Esophagus squamous epithelium (tissue), 5 donors: ENCODE results near the gene NCOA1. TPM values are rescaled to one million over a fixed set of nuclear protein-coding genes. Genes with fewer than 3 reads are reported as not detected.

Source experiments
- DNase-seq: peaks from one replicate; lab custom pipeline; 2025; lab: John Stamatoyannopoulos, UW
- H3K27ac ChIP-seq, 4 donors: fragments of 200-600 bp; sonication (generic); one replicate each; pipeline ENCODE4 v1.5.1; 2016 to 2019; ENCODE audit warnings: mild to moderate bottlenecking in 1 of 4
- H3K27me3 ChIP-seq, 4 donors: fragments of 200-600 bp; sonication (generic); 1 replicate in 3 of 4; 2 replicates in 1 of 4; pipeline versions ENCODE4 v1.5.1 to v1.6.0; 2017 to 2021; ENCODE audit warnings: antibody characterized with exemption in 1 of 4
- H3K36me3 ChIP-seq, 3 donors: fragments of 200-600 bp; sonication (generic); one replicate each; pipeline ENCODE4 v1.5.1; 2016 to 2019
- H3K4me1 ChIP-seq, 3 donors: fragments of 200-600 bp; sonication (generic); one replicate each; pipeline ENCODE4 v1.5.1; 2017 to 2019
- H3K4me3 ChIP-seq, 4 donors: fragments of 200-600 bp; sonication (generic); 1 replicate in 3 of 4; 2 replicates in 1 of 4; pipeline ENCODE4 v1.5.1; 2016 to 2019; ENCODE audit warnings: mild to moderate bottlenecking in 2 of 4, moderate library complexity in 1 of 4
- H3K9me3 ChIP-seq, 3 donors: fragments of 200-600 bp; sonication (generic); one replicate each; pipeline ENCODE4 v1.5.1; 2016 to 2019
- POLR2A ChIP-seq, 4 donors: fragments of 450-650 bp; IDR thresholded peaks; one replicate each; pipeline ENCODE4 v1.6.1; 2017; ENCODE audit warnings: antibody characterized with exemption in 4 of 4, mild to moderate bottlenecking in 4 of 4, moderate library complexity in 3 of 4
- WGBS, 2 donors: methylation state at CpG; one replicate each; pipeline ENCODE4 v1.1.5; 2018; 5-methylcytosine and 5-hydroxymethylcytosine counted together
- intact Hi-C: fragments of 100-400 bp; cut with DNase I; formaldehyde crosslinking; loops from one replicate; pipeline ENCODE4 v1.15.0; 2022
- total RNA-seq, 4 donors: library from RNA; depleted of rRNA; stranded (reverse); fragments of >200 nt; gene quantifications; one replicate each; pipeline ENCODE4 v1.1.0, GENCODE V29; 2016
- TF ChIP-seq, protein P1 (sequence below), 6 experiments: fragments of 450-650 bp in 4 of 6; fragments of 200-600 bp in 2 of 6; sonication (generic) in 2 of 6; IDR thresholded peaks; one replicate each; pipeline ENCODE4 v1.5.1; 2016 to 2019; ENCODE audit warnings: antibody characterized with exemption in 6 of 6, mild to moderate bottlenecking in 4 of 6, moderate library complexity in 4 of 6
- donor health status: DM: yes; HTN: yes; CAD: no.

NCOA1 gene
- total RNA-seq, 4 donors from 2014 or later: 21.3 to 45.4 (median 32.9) TPM

DNA sequence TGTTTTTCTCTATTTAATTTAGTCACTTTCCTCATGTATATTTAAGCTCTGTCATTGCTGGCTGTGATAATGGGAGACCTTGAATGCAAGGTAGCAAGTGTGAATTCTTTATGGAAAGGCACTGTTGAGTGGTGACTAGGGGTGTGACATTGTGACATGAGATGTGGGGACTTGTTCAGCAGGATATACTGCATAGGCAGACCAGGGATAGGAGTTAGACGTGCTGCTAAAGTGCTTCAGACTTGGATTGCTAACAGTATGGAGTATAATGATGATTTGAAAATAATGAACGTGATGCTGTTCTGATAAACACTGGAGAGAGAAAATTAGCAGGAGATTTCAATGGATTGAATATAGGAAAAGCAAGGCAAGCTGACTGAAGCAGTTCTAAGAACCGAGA lies 135.1 kb downstream of the NCOA1 start:
- TF ChIP-seq POLR2A (IDR thresholded peaks at IDR 0.05): no peak
- TF ChIP-seq, protein P1, sequence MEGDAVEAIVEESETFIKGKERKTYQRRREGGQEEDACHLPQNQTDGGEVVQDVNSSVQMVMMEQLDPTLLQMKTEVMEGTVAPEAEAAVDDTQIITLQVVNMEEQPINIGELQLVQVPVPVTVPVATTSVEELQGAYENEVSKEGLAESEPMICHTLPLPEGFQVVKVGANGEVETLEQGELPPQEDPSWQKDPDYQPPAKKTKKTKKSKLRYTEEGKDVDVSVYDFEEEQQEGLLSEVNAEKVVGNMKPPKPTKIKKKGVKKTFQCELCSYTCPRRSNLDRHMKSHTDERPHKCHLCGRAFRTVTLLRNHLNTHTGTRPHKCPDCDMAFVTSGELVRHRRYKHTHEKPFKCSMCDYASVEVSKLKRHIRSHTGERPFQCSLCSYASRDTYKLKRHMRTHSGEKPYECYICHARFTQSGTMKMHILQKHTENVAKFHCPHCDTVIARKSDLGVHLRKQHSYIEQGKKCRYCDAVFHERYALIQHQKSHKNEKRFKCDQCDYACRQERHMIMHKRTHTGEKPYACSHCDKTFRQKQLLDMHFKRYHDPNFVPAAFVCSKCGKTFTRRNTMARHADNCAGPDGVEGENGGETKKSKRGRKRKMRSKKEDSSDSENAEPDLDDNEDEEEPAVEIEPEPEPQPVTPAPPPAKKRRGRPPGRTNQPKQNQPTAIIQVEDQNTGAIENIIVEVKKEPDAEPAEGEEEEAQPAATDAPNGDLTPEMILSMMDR (IDR thresholded peaks at IDR 0.05): no peak
- H3K4me1 ChIP-seq: peaks cover 0 to 31% (median 4%) of the 10 kb centered on the region in 3 donors
- intact Hi-C loops: no loop called here
- 76 to 82% methylated on average over 3 of the region's 3 CpGs for WGBS, 2 donors
- no peak overlapping the region for H3K4me3 ChIP-seq
- no peak overlapping the region for H3K27ac ChIP-seq
- DNase-seq: no peak
- no peaks in the 10 kb centered on the region for H3K9me3 ChIP-seq
- no peaks in the 10 kb centered on the region for H3K36me3 ChIP-seq
- no peaks in the 10 kb centered on the region for H3K27me3 ChIP-seq

DNA sequence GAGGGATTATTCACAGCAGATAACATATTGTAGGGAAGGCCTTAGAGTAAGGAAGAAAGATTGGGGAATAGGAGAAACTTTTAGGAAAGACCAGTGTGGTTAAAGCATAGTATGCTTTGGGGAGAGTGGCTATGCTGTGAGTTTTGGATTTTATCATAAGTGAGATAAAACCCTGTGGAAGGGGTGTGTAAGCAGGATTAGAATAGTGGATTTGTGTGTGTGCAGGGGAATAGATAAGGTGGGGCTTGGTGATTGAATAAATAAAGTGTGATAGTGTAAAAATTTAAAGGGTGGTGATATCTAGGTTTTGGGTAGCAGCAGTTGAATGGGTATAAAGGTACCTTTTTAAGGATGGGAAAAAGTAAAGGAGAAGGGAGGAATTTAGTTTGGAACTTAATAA lies 137.7 kb downstream of the NCOA1 start:
- no peak overlapping the region for H3K4me3 ChIP-seq
- H3K27ac ChIP-seq: no peak overlapping the region
- TF ChIP-seq POLR2A (IDR thresholded peaks at IDR 0.05): no peak
- TF ChIP-seq, protein P1 (IDR thresholded peaks at IDR 0.05): no peak
- H3K9me3 ChIP-seq: no peaks in the 10 kb centered on the region
- no peaks in the 10 kb centered on the region for H3K27me3 ChIP-seq
- intact Hi-C loops: no loop called here
- DNase-seq: no peak
- H3K4me1 ChIP-seq: peaks cover 0 to 20% (median 0%) of the 10 kb centered on the region in 3 donors
- no peaks in the 10 kb centered on the region for H3K36me3 ChIP-seq

DNA sequence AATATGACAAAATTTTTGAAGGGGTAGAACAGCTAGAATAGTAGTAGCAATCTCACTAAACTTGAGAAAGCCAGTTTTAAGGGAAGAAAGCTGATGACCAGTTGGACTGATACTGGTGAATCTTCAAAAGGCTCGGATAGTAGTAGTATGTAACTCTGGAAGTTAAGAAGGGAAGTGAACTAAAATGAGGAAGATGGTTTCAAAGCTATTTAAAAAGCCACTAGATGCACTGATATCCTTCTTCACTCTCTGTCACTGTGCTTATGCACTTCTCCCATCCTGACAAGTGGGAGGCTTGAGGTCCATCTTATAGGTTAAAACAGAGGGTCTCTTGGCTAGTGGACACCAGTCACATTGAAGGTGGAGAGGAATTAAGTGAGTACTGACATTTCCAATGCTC lies 141.1 kb downstream of the NCOA1 start:
- 67 to 70% methylated on average over 1 of the region's 1 CpG for WGBS, 2 donors
- no peak overlapping the region for H3K27ac ChIP-seq
- intact Hi-C loops: no loop called here
- H3K9me3 ChIP-seq: no peaks in the 10 kb centered on the region
- H3K27me3 ChIP-seq: no peaks in the 10 kb centered on the region
- no peaks in the 10 kb centered on the region for H3K36me3 ChIP-seq
- TF ChIP-seq POLR2A (IDR thresholded peaks at IDR 0.05): no peak
- TF ChIP-seq, protein P1 (IDR thresholded peaks at IDR 0.05): no peak
- peaks cover 0 to 3% (median 0%) of the 10 kb centered on the region in 3 donors for H3K4me1 ChIP-seq
- no peak overlapping the region for H3K4me3 ChIP-seq
- DNase-seq: no peak

DNA sequence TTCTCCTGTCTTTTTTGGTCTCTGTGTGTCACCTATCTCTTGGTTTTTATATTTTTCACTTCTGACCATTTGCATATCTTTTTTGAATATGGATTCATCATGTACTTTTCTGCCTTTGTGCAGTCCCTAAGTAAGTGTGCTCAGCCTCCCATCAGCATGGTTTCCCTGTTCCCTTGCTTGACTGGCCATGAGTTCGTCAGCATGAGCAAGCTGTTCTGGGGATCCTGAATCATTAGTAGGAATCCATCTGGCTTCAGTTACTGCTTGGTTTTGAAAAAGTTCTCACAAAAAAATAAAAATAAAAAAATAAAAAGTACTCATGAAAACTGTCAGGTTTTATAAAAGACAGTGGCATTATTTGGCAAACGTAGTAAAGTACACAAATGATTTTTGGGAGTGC lies 144.1 kb downstream of the NCOA1 start:
- 66 to 71% methylated on average over 2 of the region's 2 CpGs for WGBS, 2 donors
- intact Hi-C loops: no loop called here
- no peaks in the 10 kb centered on the region for H3K9me3 ChIP-seq
- no peak overlapping the region for H3K4me3 ChIP-seq
- no peaks in the 10 kb centered on the region for H3K36me3 ChIP-seq
- DNase-seq: no peak
- TF ChIP-seq, protein P1 (IDR thresholded peaks at IDR 0.05): no peak
- TF ChIP-seq POLR2A (IDR thresholded peaks at IDR 0.05): no peak
- no peaks in the 10 kb centered on the region for H3K27me3 ChIP-seq
- no peak overlapping the region for H3K27ac ChIP-seq
- peaks cover 0 to 3% (median 0%) of the 10 kb centered on the region in 3 donors for H3K4me1 ChIP-seq

DNA sequence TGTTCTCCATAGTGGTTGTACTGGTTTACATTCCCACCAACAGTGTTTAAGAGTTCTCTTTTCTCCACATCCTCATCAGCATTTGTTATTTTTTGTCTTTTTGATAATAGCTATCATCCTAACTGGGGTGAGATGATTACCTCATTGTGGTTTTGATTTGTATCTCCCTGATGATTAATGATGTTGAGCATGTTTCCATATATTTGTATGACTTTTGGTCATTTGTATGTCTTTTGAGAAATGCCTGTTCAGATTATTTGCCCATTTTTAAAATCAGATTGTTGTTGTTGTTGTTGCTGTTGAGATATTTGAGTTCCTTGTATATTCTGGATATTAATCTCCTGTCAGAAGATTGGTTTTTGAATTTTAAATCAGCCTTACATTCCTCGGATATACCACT lies 147.5 kb downstream of the NCOA1 start:
- no peak overlapping the region for H3K4me3 ChIP-seq
- H3K36me3 ChIP-seq: no peaks in the 10 kb centered on the region
- no peaks in the 10 kb centered on the region for H3K9me3 ChIP-seq
- peaks cover 0 to 3% (median 0%) of the 10 kb centered on the region in 3 donors for H3K4me1 ChIP-seq
- TF ChIP-seq, protein P1 (IDR thresholded peaks at IDR 0.05): no peak
- TF ChIP-seq POLR2A (IDR thresholded peaks at IDR 0.05): no peak
- intact Hi-C loops: no loop called here
- H3K27me3 ChIP-seq: no peaks in the 10 kb centered on the region
- 91 to 93% methylated on average over 1 of the region's 1 CpG for WGBS, 2 donors
- no peak overlapping the region for H3K27ac ChIP-seq
- DNase-seq: no peak
